HepG2 (cell line): ENCODE measurements around the gene PCDHGA7. TPM values are rescaled to one million over a fixed set of nuclear protein-coding genes. Genes with fewer than 3 reads are reported as not detected.

ENCODE experiments used
- ATAC-seq: fragments of 200-7000 bp; cut with Tn5 transposase; 3 replicates; pipeline ENCODE4 v1.9.1; 2020; ENCODE audit warnings: mild to moderate bottlenecking, moderate library complexity
- BruUV-seq: library from RNA; stranded (reverse); fragments of 400-500 nt; replicated peaks from 2 replicates; lab custom pipeline; 2021; lab: Mats Ljungman, UMichigan
- CTCF ChIA-PET: fragments of 300-600 bp; formaldehyde crosslinking; extraction: SDS; loops from one replicate; lab custom pipeline; 2021; ENCODE audit warnings: low total read pairs, inconsistent platforms, low intra/inter-chr PET ratio; lab: Yijun Ruan, JAX
- POLR2A ChIA-PET: fragments of 350-600 bp; sonication (Branson Sonifier 250); formaldehyde crosslinking; loops from one replicate; lab custom pipeline; 2020; ENCODE audit warnings: antibody characterized with exemption, inconsistent platforms; lab: Yijun Ruan, JAX
- DNase-seq: peaks from one replicate; pipeline ENCODE4 v3.0.0-alpha.2; 2015; ENCODE audit warnings: low spot score
- FAIRE-seq: peaks from 3 replicates; lab custom pipeline; 2011; peaks lifted over from hg19 to GRCh38; lab: Jason Lieb, UNC
- H2AFZ ChIP-seq: one replicate; pipeline ENCODE4 v1.6.1; 2011; ENCODE audit warnings: low read length, inconsistent platforms
- H3K27ac ChIP-seq: fragments of 300-600 bp; 3 replicates; pipeline ENCODE4 v1.8.0; 2011; ENCODE audit warnings: mixed run types, mild to moderate bottlenecking, mixed read lengths, low read length, inconsistent platforms; ENCODE audit not compliant: insufficient read depth; ENCODE audit errors: extremely low read length
- H3K27me3 ChIP-seq, 2 experiments: fragments of 200-600 bp in 1 of 2; 2 replicates in 1 of 2; 3 replicates in 1 of 2; pipeline versions ENCODE4 v1.6.0 to v1.8.0; 2011; ENCODE audit warnings: low read length in 2 of 2, mild to moderate bottlenecking in 2 of 2, moderate library complexity in 2 of 2, inconsistent platforms in 1 of 2; ENCODE audit not compliant: insufficient read depth in 2 of 2, control insufficient read depth in 1 of 2
- H3K36me3 ChIP-seq, 2 experiments: fragments of 200-600 bp in 1 of 2; replicated peaks in 1 of 2; 2 replicates in 1 of 2; 3 replicates in 1 of 2; pipeline versions ENCODE4 v1.5.1 to v1.8.0; 2011; ENCODE audit warnings: low read length in 2 of 2, inconsistent platforms in 1 of 2; ENCODE audit not compliant: insufficient read depth in 2 of 2, control insufficient read depth in 1 of 2
- H3K4me1 ChIP-seq: 2 replicates; pipeline ENCODE4 v1.5.1; 2012; ENCODE audit warnings: low read length, inconsistent platforms; ENCODE audit not compliant: insufficient read depth
- H3K4me2 ChIP-seq: 2 replicates; pipeline ENCODE4 v1.6.0; 2011; ENCODE audit warnings: low read depth, low read length, inconsistent platforms
- H3K4me3 ChIP-seq, 3 experiments: fragments of 200-600 bp in 1 of 3; sonication (generic), shearing (Covaris generic) in 1 of 3; replicated peaks in 1 of 3; 2 replicates each; pipeline ENCODE4 v1.5.1; 2011 to 2016; ENCODE audit warnings: low read length in 3 of 3, inconsistent platforms in 2 of 3, low read depth in 2 of 3, mild to moderate bottlenecking in 2 of 3, control low read depth in 1 of 3, mixed read lengths in 1 of 3; ENCODE audit not compliant: insufficient read depth in 1 of 3
- H3K79me2 ChIP-seq: one replicate; pipeline ENCODE4 v1.6.1; 2011; ENCODE audit warnings: low read length, inconsistent platforms; ENCODE audit not compliant: insufficient read depth
- H3K9ac ChIP-seq: 2 replicates; pipeline ENCODE4 v1.6.0; 2011; ENCODE audit warnings: mild to moderate bottlenecking, low read depth, low read length, inconsistent platforms; ENCODE audit not compliant: insufficient read depth
- H3K9me3 ChIP-seq: 2 replicates; pipeline ENCODE4 v1.5.1; 2012; ENCODE audit warnings: mild to moderate bottlenecking, low read length
- H4K20me1 ChIP-seq: 2 replicates; pipeline ENCODE4 v1.6.0; 2011; ENCODE audit warnings: inconsistent platforms, mild to moderate bottlenecking, low read length, moderate library complexity; ENCODE audit not compliant: insufficient read depth
- FIP1L1 ChIP-seq: fragments of 200-400 bp; formaldehyde crosslinking; IDR thresholded peaks from 2 replicates; pipeline ENCODE4 v1.6.1; 2018; ENCODE audit warnings: low read depth, mild to moderate bottlenecking, low read length, moderate library complexity, borderline replicate concordance; ENCODE audit not compliant: insufficient read depth
- HDAC1 ChIP-seq: sonication (generic); formaldehyde crosslinking; IDR thresholded peaks from 2 replicates; pipeline ENCODE4 v1.5.1; 2020; ENCODE audit warnings: mild to moderate bottlenecking, missing genetic modification reagents
- PPARG ChIP-seq: conservative IDR thresholded peaks from 2 replicates; pipeline ENCODE4 v1.6.1; 2016; ENCODE audit warnings: missing biosample characterization, missing genetic modification reagents
- SMAD9 ChIP-seq: sonication (generic); formaldehyde crosslinking; IDR thresholded peaks from 2 replicates; pipeline ENCODE4 v1.5.1; 2020; ENCODE audit warnings: mild to moderate bottlenecking, missing genetic modification reagents
- ZEB1 ChIP-seq: IDR thresholded peaks from 2 replicates; pipeline ENCODE4 v1.6.1; 2012; ENCODE audit warnings: mild to moderate bottlenecking, low read depth, inconsistent platforms; ENCODE audit not compliant: insufficient replicate concordance
- ZNF607 ChIP-seq: sonication (generic); formaldehyde crosslinking; IDR thresholded peaks from 2 replicates; pipeline ENCODE4 v1.5.1; 2020; ENCODE audit warnings: missing genetic modification reagents, mild to moderate bottlenecking, borderline replicate concordance
- WGBS: methylation state at CpG from one replicate; pipeline ENCODE4 v1.1.6; 2017; ENCODE audit warnings: low lambda C conversion rate; 5-methylcytosine and 5-hydroxymethylcytosine counted together
- in situ Hi-C: cut with HindIII; loops from 2 replicates; pipeline ENCODE4 v1.10.0; 2017; ENCODE audit warnings: low pct_unique_long_range_greater_than_20kb; ENCODE audit not compliant: extremely low pct_ligation_motif_present
- intact Hi-C: fragments of 100-400 bp; cut with micrococcal nuclease; formaldehyde crosslinking; loops from one replicate; pipeline ENCODE4 v1.10.0; 2022; ENCODE audit not compliant: unreplicated experiment
- polyA plus RNA-seq, 8 experiments: library from polyadenylated mRNA; depleted of rRNA in 3 of 8; stranded (reverse) in 7 of 8; unstranded in 1 of 8; fragments of >200 nt; fragmentation: Illumina TruSeq in 4 of 8; extraction: Trizol in 4 of 8; gene quantifications; 2 replicates each; pipeline versions ENCODE4 v1.2.1 to v1.2.3, GENCODE V29; 2011 to 2016; ENCODE audit warnings: low read depth in 4 of 8, missing spikeins in 1 of 8, mixed read lengths in 1 of 8; ENCODE audit not compliant: insufficient read depth in 1 of 8
- total RNA-seq, 5 experiments: library from RNA; depleted of rRNA; stranded (reverse); fragments of >200 nt; fragmentation: Illumina TruSeq; extraction: Trizol; gene quantifications; 2 replicates each; pipeline ENCODE4 v1.2.3, GENCODE V29; 2016; ENCODE audit warnings: low read depth in 1 of 5

Gene PCDHGA7
- total and polyA plus RNA-seq, 2 of the 13 experiments (the other 11 are each of a cell fraction or from before 2014, with no cell fraction given), result 0.11 to 0.31 TPM

DNA sequence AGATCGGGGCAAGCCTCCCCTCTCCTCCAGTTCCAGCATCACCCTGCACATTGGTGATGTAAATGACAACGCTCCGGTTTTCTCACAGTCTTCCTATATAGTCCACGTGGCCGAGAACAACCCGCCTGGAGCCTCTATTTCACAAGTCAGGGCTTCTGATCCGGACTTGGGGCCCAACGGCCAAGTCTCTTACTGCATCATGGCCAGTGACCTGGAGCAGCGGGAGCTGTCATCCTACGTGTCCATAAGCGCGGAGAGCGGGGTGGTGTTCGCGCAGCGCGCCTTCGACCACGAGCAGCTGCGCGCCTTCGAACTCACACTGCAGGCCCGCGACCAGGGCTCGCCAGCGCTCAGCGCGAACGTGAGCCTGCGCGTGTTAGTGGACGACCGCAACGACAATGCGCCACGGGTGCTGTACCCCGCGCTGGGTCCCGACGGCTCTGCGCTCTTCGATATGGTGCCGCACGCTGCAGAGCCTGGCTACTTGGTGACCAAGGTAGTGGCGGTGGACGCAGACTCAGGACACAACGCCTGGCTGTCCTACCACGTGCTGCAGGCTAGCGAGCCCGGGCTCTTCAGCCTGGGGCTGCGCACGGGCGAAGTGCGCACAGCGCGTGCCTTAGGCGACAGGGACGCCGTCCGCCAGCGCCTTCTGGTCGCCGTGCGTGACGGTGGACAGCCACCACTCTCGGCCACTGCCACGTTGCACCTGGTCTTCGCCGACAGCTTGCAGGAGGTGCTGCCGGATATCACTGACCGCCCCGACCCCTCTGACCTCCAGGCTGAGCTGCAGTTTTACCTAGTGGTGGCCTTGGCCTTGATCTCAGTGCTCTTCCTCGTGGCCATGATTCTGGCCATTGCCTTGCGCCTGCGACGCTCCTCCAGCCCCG, 6.9 kb downstream of the PCDHGA7 start:
- no peak for FAIRE-seq
- H2AFZ ChIP-seq, result no peak overlapping the region
- H3K36me3 ChIP-seq, result no peaks in the 10 kb centered on the region
- CTCF ChIA-PET, result no interaction called here
- BruUV-seq, result no TSS peak
- H3K4me3 ChIP-seq, result no peak overlapping the region
- H3K4me2 ChIP-seq, result no peak overlapping the region
- H3K4me1 ChIP-seq, result peaks cover 5% of the 10 kb centered on the region; the same call in 1 of the 2 replicates
- H3K9ac ChIP-seq, result no peak overlapping the region
- peaks cover 33% of the 10 kb centered on the region for H3K9me3 ChIP-seq
- in situ Hi-C loops (no loop called here), intact Hi-C loops (no loop called here)
- no peaks in the 10 kb centered on the region for H4K20me1 ChIP-seq
- 92% methylated on average over 53 of the region's 77 CpGs for WGBS
- H3K27ac ChIP-seq, result no peak overlapping the region
- TF ChIP-seq HDAC1 (CRISPR knock-in tag) (no peak), PPARG (CRISPR knock-in tag) (no peak), SMAD9 (CRISPR knock-in tag) (no peak), FIP1L1 (no peak), ZEB1 (no peak), ZNF607 (CRISPR knock-in tag) (no peak)
- POLR2A ChIA-PET, result no interaction called here
- H3K79me2 ChIP-seq, result no peaks in the 10 kb centered on the region
- no peaks in the 10 kb centered on the region for H3K27me3 ChIP-seq
- no peak for DNase-seq
- no peak for ATAC-seq
